Measurements from ENCODE around the gene OR5H2.
"Not testable (repeated sequence)": the region's sequence is repeated elsewhere in the genome, so short reads cannot be mapped to it uniquely, and the experiment has no call there.

The OR5H2 gene

GRCh38 chr3:98282205-98282604 is at the start of gene OR5H2:
OR5H2 (plus strand) TSS chr3:98282505; CDS start chr3:98282903, 398 bp downstream.
- no peak for DNase-seq (ENCODE audit: low read depth in 2 of 2)

GRCh38 chr3:98233468-98233867 is 48.8 kb upstream of the OR5H2 start:
- DNase-seq (ENCODE audit: low read depth in 2 of 2): no peak

GRCh38 chr3:98240131-98240530 is 42.2 kb upstream of the OR5H2 start:
- DNase-seq (ENCODE audit: low read depth in 2 of 2): no peak

GRCh38 chr3:98242155-98242554 is 40.1 kb upstream of the OR5H2 start:
- no peak for DNase-seq (ENCODE audit: low read depth in 2 of 2)

- no peak for DNase-seq (ENCODE audit: low read depth in 2 of 2)
These were observed 38.5 kb upstream of the OR5H2 start for GRCh38 chr3:98243843-98244242.

GRCh38 chr3:98246142-98246541 is 36.2 kb upstream of the OR5H2 start:
- DNase-seq (ENCODE audit: low read depth in 2 of 2): no peak

GRCh38 chr3:98256026-98256425 is 26.3 kb upstream of the OR5H2 start:
- DNase-seq (ENCODE audit: low read depth in 2 of 2): not testable (repeated sequence)

- no peak for DNase-seq (ENCODE audit: low read depth in 2 of 2)
These were observed 22.6 kb upstream of the OR5H2 start for GRCh38 chr3:98259707-98260106.

GRCh38 chr3:98262046-98262445 is 20.3 kb upstream of the OR5H2 start:
- DNase-seq (ENCODE audit: low read depth in 2 of 2): no peak

- DNase-seq (ENCODE audit: low read depth in 2 of 2): no peak
These were observed 18.4 kb upstream of the OR5H2 start, which contains the start of gene OR5H6 for GRCh38 chr3:98263944-98264343. OR5H6 (plus strand) TSS chr3:98264244; CDS start chr3:98264333, 89 bp downstream.

GRCh38 chr3:98269846-98270245 is 12.5 kb upstream of the OR5H2 start:
- no peak for DNase-seq (ENCODE audit: low read depth in 2 of 2)

- DNase-seq (ENCODE audit: low read depth in 2 of 2): no peak
These were observed 10.2 kb upstream of the OR5H2 start for GRCh38 chr3:98272126-98272525.

GRCh38 chr3:98274914-98275313 is 7.4 kb upstream of the OR5H2 start:
- DNase-seq (ENCODE audit: low read depth in 2 of 2): no peak

GRCh38 chr3:98290916-98291315 is 8.6 kb downstream of the OR5H2 start:
- DNase-seq (ENCODE audit: low read depth in 2 of 2): no peak

- DNase-seq (ENCODE audit: low read depth in 2 of 2): no peak
These were observed 9.1 kb downstream of the OR5H2 start for GRCh38 chr3:98291332-98291957.

GRCh38 chr3:98322101-98322500 is 39.8 kb downstream of the OR5H2 start:
- no peak for DNase-seq (ENCODE audit: low read depth in 2 of 2)

- no peak for DNase-seq (ENCODE audit: low read depth in 2 of 2)
These were observed 40.4 kb downstream of the OR5H2 start for GRCh38 chr3:98322686-98323085.

GRCh38 chr3:98323425-98323824 is 41.1 kb downstream of the OR5H2 start:
- no peak for DNase-seq (ENCODE audit: low read depth in 2 of 2)

- DNase-seq (ENCODE audit: low read depth in 2 of 2): no peak
These were observed 42.8 kb downstream of the OR5H2 start for GRCh38 chr3:98325055-98325454.

GRCh38 chr3:98326105-98326893 is 44.0 kb downstream of the OR5H2 start:
- no peak for DNase-seq (ENCODE audit: low read depth in 2 of 2)

GRCh38 chr3:98326945-98327344 is 44.6 kb downstream of the OR5H2 start:
- no peak for DNase-seq (ENCODE audit: low read depth in 2 of 2)

- no peak for DNase-seq (ENCODE audit: low read depth in 2 of 2)
These were observed 46.6 kb downstream of the OR5H2 start for GRCh38 chr3:98328933-98329332.

GRCh38 chr3:98329392-98330124 is 47.3 kb downstream of the OR5H2 start:
- no peak for DNase-seq (ENCODE audit: low read depth in 2 of 2)

Data from stimulated activated CD8-positive, alpha-beta memory T cell treated with anti-CD3 and anti-CD28 coated beads, Interleukin-15, amount 100 ng/mL, for 4 hours (primary cell).